GM21825 (cell line): Measurements from ENCODE around the gene TRIP13.
"Not testable (repeated sequence)": the region's sequence is repeated elsewhere in the genome, so short reads cannot be mapped to it uniquely, and the experiment has no call there.

Experiments
- ATAC-seq: cut with Tn5 transposase; IDR thresholded peaks from one replicate; pipeline ENCODE4 v1.9.1; 2021; ENCODE audit warnings: mild to moderate bottlenecking, moderate library complexity; ENCODE audit not compliant: unreplicated experiment

TRIP13 gene

GRCh38 chr5:934381-934967, 41.8 kb downstream of the TRIP13 start:
- ATAC-seq, result not testable (repeated sequence)

DNA sequence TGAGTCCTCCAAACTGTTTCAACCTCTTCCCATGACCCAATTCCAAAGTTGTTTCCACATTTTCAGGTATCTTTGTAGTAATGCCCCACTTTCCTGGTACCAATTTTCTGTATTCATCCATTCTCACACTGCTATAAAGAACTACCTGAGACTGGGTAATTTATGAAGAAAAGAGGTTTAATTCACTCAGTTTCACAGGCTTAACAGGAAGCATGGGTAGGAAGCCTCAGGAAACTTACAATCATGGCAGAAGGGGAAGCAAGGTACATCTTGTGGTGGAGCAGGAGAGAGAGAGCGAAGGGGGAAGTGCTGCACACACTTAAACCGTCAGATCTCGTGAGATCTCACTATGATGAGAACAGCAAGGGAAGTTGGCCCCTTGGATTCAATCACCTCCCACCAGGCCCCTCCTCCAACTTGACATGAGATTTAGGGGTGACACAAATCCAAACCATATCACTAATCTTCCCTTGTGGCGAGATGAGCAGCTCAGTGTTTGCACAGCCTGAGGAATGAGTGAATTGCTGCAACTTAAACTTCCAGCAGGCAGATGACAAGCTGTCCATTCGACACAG, 42.9 kb downstream of the TRIP13 start:
- no peak for ATAC-seq

- no peak for ATAC-seq
These were observed 43.8 kb downstream of the TRIP13 start for GRCh38 chr5:936149-937144.

DNA sequence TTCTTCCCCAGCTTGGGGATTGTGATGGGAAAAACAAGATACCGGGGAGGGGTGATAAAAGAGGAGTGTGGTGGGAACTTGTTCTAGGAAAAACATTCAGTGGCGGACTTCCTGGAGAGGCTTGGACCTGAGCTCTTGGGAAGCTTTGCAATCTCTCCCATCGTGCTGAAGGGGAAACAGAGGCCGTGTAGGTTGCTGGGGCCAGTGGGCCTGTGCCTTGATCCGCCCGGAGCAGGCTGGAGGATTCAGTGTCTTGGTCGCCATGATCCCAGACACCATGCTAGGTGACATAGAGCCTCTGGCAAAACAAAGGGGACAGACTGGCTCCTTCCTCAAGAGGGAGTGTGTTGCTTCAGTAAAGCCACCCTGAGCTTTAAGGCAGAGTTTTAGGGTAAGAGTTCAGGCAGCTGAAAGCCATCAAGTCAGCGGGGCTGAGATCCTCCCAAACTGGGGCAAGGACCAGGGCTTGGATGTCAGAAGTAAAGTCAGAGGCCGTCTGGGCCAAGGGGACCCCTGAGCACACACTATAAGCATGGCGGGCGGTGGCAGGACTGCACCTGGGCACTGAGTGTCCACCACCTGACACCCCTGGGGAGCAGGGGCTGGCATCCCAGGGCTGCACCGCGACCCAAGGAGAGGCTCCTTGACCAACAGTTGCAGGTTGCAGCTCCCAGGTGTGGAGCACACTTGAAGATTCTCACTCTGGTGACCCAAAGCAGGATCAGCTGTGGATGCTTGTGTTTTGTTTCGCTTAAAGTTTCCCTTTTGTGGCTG, 44.7 kb downstream of the TRIP13 start:
- ATAC-seq, result no peak

DNA sequence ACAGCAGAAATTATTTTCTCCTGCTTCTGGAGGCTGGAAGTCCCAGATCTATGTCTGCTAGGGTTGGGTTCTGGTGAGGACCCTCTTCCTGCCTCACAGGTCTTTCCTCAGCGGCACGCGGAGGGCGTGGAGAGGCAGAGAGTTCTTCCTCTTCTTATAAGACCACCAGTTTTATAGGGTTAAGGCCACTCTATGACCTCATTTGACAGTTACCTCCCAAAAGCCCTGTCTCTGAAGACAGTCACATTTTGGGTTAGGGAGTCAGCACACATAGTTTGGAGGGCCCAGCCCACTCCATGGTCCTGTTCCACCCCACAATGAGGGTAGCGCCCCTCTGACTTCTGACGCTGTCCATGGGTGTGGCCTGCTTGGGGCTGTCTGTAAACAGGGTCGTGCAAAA, 46.7 kb downstream of the TRIP13 start:
- no peak for ATAC-seq

- ATAC-seq, result not testable (repeated sequence)
These were observed 48.1 kb downstream of the TRIP13 start for GRCh38 chr5:940741-941140.

- ATAC-seq, result no peak
These were observed 50.7 kb downstream of the TRIP13 start for GRCh38 chr5:943201-943917.

DNA sequence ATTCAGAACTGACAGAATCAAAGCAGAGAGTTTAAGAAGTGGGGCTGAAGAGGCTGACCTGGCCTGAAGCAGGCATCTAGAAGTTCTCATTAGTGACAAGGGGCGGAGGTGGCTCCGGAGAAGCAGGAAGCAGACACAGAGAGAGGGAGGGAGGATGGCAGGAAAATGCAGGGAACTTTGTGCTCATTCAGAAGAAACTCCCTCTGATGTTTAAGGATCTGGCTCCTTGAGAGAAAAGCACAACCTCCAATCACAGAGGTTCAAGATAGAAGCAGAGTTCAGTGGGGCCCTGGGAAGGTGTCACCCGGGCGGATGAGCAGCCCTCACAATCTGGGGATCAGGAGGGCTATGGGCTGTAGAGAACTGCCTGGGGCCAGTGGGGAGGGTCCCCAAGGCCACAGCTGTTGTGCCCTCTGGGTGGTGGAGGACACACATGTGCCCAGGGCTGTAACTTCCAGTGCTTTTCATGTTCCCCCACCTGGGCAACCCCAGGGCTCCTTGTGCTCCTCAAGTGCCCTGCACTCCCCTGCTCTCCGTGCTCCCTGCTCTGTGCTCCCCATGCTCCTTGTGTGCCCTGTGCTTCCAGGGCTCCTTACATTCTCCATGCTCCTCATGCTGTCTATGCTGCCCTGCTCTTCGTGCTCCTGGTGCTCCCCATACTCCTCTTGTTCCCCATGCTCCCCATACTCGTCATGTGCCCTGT, 51.4 kb downstream of the TRIP13 start:
- ATAC-seq, result no peak

GRCh38 chr5:944621-944927, 51.9 kb downstream of the TRIP13 start:
- ATAC-seq, result no peak

GRCh38 chr5:944992-945685, 52.5 kb downstream of the TRIP13 start:
- ATAC-seq, result no peak

- no peak for ATAC-seq
These were observed 53.2 kb downstream of the TRIP13 start for GRCh38 chr5:945691-946551.

GRCh38 chr5:946720-947625, 54.3 kb downstream of the TRIP13 start:
- no peak for ATAC-seq

GRCh38 chr5:947626-948471, 55.2 kb downstream of the TRIP13 start:
- ATAC-seq, result no peak

DNA sequence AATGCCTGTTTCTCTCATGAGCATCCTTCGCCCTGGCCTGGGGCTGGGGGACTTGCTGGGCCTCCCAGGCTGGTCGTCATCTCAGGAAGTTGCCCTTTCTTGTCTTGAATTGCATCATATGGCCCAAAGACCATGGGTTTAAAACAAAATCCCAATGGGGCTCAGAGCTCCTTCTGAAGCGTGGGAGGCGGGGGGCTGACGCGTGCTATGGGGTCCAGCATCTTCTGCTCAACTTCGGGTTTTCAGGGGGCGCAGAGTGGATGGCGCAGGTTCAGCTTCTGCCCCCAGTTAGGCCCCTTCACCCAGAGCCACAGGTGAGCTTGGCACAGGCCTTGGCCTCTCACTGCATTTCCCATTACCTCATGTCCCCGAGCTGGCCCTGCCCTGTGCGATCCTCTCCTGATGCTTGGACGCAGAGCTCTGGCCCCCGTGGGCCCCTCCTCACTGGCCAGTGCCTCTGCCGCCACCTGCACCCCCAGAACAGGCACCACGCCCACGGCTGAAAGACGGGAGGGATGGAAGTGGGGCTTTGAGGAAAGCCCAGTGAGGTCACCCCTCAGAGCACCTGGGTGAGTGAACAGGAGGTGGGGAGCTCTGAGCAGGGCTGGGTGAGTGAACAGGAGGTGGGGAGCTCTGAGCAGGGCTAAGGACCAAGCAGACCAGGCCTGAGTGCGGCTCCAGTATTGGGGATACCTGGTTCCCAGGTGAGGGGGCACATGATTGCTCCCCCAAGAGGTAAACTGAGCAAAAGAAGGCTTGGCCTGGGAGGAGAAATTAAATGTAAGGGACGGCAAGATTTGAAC, 56.0 kb downstream of the TRIP13 start:
- ATAC-seq, result no peak

DNA sequence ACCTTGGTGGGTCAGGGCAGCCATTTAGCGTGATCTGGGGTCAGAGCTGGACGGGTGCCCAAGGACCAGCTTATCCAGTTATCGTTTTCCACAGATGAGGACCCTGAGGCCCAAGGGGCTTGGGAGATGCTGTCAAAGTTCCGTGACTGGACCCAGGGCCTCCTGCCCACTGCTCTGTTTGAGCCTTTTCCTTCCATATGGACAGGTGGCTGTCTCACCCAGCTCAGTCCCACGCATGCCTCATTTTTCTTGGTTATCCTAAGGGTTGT, 56.5 kb downstream of the TRIP13 start:
- ATAC-seq, result no peak
